ENCODE measurements around the gene SLC6A1.
"Not testable (repeated sequence)": the region's sequence is repeated elsewhere in the genome, so short reads cannot be mapped to it uniquely, and the experiment has no call there.

Gene SLC6A1

DNA sequence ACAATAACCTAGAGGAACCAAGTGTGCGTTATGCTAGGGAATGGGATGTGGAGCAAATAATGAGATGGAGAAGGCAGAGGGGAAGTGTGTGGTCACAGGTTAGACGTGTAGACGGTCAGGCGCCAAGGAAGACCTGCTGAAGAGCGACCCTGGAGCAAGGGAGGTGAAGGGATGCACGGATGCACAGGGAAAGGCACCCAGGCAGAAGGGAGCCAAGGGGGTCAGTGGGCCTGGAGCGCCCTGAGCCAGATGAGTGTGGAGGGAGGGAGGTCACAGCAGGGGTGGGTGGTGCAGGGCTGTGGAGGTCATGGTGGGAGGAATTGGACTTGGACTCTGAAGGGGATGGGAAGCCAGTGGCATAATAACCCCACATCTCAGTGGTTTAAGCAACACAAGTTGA is 70.2 kb downstream of the SLC6A1 start:
- no peak for DNase-seq

DNA sequence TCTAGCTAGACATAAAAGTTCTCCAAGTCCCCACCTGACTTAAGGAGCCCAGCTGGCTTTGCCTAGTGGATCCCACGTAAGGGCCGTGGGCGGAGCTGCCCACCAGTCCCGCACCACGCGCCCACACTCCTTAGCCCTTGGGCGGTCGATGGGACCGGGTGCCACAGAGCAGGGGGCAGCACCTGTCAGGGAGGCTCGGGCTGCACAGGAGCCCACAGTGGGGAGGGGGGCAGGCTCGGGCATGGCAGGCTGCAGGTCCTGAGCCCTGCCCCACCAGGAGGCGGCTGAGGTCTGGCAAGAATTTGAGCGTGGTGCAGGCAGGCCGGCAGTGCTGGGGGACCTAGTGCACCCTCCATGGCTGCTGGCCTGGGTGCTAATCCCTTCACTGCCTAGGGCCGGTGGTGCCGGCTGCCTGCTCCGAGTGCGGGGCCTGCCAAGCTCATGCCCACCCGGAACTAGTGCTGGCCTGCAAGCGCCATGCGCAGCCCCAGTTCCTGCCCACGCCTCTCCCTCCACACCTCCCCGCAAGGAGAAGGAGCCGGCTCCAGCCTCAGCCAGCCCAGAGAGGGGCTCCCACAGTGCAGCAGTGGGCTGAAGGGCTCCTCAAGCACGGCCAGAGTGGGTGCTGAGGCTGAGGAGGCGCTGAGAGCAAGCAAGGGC is 78.7 kb downstream of the SLC6A1 start:
- no peak for DNase-seq

DNA sequence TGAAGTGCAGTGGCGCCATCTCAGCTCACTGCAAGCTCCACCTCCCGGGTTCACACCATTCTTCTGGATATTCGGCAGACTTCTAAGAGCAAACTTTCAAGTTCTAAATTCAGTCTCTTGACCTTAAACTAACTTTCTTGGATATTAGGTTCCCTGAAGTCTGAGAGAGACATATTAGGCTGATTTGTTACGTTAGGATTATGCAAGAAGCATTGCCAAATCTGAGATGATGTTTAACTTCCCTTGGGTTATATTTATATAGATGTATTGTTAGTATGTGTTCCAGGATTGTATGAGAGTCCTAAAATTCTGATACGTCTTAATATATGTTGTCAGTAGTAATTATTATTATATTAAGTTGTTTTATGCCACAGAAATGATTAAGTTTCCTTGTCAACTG is 80.1 kb downstream of the SLC6A1 start:
- DNase-seq, result no peak

DNA sequence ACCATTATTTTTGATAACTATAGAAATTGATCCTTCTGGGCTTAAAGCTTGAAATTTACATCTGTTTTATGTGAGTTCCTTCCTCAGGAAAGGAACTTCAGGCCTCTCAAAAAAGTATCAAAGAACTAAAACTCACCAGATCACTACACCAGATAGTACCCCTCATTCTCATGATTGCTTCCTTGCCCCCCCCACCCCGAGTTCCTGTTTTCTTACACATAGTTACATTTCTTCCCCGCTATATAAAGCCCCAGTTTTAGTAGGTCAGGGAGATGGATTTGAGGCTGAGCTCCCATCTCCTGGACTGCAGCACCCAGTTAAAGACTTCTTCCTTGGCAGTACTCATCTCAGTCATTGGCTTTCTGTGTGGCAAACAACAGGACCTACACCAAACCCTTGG is 81.5 kb downstream of the SLC6A1 start:
- no peak for DNase-seq

DNA sequence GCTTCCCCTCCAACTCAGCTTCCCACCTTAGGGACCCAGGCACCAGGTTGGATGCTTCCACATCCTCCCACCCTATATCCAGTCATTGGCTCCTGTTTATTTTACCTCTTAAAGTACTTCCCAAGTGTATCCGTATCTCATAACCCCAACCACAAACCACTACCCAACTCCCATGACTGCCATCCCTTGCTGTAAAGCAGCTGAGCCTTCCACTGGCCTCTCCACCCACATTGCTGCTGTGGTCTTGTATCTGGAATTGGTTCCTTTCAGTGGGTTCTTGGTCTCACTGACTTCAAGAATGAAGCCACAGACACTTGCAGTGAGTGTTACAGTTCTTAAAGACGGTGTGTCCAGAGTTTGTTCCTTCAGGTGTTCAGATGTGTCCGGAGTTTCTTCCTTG is 81.9 kb downstream of the SLC6A1 start:
- DNase-seq, result no peak

DNA sequence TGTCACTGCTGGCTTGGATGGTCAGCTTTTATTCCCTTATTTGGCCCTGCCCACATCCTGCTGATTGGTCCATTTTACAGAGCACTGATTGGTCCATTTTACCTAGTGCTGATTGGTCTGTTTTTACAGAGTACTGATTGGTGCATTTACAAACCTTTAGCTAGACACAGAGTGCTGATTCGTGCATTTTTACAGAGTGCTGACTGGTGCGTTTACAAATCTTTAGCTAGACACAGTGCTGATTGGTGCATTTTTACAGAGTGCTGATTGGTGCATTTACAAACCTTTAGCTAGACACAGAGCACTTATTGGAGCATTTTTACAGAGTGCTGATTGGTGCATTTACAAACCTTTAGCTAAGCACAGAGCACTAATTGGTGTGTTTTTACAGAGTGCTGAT is 82.6 kb downstream of the SLC6A1 start:
- DNase-seq, result not testable (repeated sequence)

DNA sequence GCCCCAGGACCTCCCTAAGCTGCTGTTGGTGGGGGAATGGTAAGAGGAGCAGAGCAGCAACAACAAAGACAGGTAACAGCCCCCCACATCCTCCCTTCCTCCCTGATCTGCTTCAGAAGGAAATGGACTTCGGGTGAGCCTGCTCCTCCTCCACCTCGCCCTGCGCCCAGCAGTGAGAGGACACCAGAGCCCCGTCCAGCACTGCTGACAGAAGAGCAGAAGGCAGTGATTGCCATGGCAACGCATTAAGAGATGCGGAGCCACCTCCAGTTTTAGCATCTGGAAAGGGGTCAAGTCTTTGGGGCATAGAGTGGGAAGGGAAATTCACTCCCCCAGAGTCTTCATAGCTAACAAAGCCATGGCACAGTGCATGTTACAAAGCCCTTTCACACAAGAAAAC is 84.2 kb downstream of the SLC6A1 start:
- DNase-seq, result no peak

DNA sequence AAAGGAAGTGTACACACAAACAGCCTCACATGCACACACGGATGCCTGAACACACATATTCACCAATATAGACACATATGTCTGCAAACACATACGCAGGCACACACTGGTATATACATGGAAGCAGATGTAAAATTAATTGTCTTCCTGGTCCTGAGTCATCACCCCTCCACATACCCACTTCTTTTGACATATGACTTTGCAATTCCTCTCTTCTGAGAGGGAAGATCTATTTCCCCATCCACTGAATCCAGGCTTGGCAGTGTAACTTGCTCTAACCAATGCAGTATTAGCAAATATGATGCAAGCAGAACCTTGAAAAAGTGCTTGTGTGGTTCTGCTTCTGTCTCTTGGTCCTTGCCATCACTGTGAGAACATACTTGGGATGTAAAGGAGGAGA is 84.9 kb downstream of the SLC6A1 start:
- no peak for DNase-seq

DNA sequence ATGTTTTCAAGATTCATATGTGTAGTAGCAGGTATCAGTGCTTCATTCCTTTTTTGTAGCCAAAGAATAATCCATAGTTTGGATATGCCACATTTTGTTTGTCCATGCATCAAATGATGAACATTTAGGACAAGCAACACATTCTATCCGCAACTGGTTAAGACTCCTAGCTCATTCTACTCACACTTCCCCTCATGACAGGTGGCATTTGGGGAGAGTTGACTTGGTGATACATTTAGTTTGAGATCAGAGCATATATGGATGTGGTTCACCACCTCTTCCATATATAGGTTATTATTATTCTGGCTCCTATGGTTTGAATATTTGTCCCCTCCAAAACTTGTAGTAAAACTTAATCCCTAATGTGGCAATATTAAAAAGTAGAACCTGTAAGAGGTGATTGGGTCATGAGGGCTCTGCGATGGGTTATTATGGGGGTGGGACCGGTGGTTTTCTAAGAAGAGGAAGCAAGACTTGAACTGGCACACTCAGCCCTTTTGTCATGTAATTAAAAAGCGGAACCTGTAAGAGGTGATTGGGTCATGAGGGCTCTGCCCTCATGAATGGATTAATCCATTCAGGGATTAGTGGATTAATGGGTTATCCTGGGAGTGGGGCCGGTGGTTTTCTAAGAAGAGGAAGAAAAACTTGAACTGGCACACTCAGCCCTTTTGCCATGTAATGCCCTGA is 86.4 kb downstream of the SLC6A1 start:
- peak in 1 of 2 donors; percentile 48 for DNase-seq

DNA sequence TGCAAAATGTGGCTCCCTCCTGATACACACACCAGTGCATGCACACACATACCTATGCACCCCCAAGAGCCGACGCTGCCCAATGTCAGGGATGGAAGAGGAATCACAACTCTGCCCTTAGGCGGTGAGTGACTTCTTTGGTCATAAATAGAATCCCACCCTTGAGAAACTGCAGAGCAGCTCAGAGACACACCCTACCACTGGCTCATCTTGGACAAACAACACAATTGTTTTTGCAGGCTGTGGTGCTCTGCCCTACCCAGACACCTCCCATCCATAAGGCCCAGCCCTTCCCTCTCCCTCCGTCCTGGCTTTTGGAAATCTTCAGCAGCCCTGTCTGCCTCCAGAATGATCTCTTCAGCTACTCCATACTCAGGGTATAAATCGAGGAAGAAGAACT is 87.9 kb downstream of the SLC6A1 start:
- DNase-seq, result no peak

DNA sequence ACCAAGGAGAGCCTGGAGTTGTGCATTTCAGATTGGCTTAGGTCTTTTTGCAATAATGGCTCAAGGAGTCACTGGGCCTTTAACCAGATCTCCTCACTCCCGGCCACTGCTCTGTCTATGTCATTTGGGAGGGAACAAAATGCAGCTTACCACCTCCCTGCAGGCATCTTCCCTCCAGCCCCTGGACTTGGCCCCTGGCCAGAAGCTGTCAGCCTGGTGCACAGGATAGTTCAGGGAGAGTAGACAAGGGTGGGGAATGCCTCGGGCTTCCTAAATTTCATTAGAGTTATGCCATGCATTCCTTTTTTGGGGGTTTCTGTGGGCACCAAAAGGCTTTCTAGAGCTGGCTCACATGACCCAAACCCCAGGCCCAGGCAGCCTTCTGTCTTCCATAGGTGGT is 91.5 kb downstream of the SLC6A1 start:
- DNase-seq, result no peak

DNA sequence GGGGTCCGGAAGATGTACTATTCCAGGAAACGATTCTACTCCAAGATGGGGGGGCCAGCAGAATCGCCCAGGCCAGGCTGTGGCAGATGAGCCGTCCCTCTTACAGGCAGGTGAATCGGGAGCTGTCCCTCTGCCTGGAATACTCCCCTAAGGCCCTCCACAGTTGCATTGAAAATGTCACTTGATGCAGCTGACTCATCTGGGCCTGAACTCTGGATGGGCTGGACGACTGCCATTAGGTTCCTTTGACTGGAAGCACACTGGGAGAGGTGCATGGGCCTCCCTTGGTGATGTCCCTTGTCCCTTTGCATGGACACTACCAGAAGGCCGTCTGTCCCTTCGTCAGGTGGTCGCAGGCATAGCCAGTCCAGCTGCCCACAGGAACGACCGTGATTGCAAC is 92.1 kb downstream of the SLC6A1 start:
- DNase-seq, result no peak

DNA sequence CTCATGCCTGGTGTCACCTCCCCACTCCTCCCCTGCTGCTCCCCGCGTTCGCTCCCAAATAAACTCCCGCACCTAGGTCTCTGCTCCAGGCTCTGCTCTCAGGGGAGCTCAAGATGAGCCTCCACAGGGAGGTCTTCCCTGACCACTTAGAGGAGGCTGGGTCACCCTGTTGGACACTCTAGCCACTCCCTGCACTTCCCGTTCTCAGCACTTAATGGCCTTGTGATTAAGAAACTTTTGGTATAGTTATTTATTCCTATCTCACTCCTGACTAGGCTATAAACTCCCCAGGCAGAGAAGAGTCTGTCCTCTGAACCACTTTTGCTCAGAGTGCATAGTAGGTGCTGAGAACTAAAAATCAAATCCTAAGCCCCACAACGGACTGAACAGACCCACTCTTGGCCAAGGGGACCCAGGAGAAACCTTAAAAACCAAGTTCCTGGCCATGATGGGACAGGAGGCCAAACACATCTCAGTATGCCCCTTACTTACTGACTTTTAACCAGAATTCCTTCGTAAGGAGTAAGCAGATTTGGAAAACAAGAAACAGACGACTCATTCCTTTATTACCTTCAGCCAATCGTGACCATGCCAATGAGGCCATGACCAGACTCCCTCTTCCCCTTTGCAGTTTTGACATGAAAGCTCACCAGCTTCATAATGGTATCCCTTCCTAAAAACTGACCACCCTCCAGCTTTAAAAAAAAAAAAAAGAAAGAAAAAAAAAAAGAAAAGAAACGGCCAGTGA is 92.7 kb downstream of the SLC6A1 start:
- DNase-seq, result no peak

DNA sequence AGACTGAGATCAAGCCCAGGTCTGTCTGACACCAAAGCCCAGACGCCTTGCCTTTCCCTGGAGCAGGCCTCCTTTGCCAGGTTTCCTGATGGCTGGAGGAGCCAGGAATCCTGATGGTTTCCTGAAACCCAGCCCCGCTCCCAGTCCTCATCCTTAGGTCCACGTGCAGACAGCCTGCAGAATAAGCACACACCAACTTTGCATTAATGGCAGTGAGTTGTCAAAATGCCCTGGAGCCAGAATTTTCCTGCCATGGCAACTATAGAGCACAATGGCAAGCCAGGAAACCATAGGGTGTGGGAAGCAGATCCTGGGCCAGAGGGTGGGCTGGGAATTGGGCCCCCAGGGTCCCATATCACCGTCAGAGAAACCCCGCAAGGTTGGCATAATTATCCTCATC is 94.3 kb downstream of the SLC6A1 start:
- no peak for DNase-seq

DNA sequence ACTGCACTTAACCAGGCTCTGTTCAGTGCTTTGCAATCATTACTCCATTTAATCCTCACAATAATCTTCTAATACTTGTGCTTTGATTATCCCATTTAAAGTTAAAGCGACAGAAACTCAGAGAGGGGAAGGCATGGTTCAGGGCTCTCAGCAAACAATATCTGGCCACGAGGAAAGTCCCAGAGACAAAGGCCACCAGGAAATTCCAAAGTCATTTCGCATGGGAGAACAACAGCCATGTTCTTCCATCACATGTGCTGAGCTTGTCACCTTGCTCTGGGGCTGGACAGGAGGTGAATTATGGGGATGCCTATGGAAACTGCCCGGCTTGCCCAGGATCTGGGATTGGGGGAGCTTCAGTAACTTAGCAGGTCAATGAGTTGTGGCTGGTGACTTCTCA is 95.5 kb downstream of the SLC6A1 start:
- no peak for DNase-seq

DNA sequence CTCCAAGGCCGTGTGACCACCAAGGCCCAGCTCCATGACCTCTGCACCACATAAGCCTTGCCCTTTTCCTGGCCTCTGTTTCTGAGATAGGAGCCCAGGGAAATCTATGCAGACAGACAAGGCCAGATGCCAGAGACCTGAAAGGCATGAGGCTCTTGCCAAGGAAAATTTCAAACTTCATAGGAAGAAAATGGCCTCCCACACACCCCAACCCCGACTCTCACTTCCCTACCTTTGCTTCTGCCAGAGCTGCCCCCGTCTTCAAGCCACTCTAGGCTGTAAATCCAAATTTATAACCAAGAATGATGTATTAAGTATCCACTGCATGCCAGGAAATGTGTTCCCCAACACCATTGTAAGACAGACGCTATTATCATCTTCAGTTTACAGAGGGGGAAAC is 96.3 kb downstream of the SLC6A1 start:
- DNase-seq, result no peak

Data from CD4-positive, alpha-beta T cell treated with Interleukin-4 for 1 hour (primary cell).